ENCODE measurements around the gene SH3BP2. TPM values are rescaled to one million over a fixed set of nuclear protein-coding genes. Genes with fewer than 3 reads are reported as not detected.
"Not testable (repeated sequence)": the region's sequence is repeated elsewhere in the genome, so short reads cannot be mapped to it uniquely, and the experiment has no call there.

SH3BP2 gene
- polyA plus RNA-seq, 1 donor, result 30.3 TPM

GRCh38 chr4:2762486-2763370, 30.2 kb upstream of the SH3BP2 start:
- not testable (repeated sequence) for DNase-seq (ENCODE audit: low read depth)

GRCh38 chr4:2763511-2763967, 29.3 kb upstream of the SH3BP2 start:
- DNase-seq (ENCODE audit: low read depth), result no peak

GRCh38 chr4:2765832-2766526, 26.9 kb upstream of the SH3BP2 start:
- no peak for DNase-seq (ENCODE audit: low read depth)

- no peak for DNase-seq (ENCODE audit: low read depth)
These were observed 25.7 kb upstream of the SH3BP2 start for GRCh38 chr4:2767046-2767704.

- no peak for DNase-seq (ENCODE audit: low read depth)
These were observed 25.2 kb upstream of the SH3BP2 start for GRCh38 chr4:2767705-2768074.

- DNase-seq (ENCODE audit: low read depth), result no peak
These were observed 24.8 kb upstream of the SH3BP2 start for GRCh38 chr4:2768124-2768523.

- no peak for DNase-seq (ENCODE audit: low read depth)
These were observed 24.0 kb upstream of the SH3BP2 start for GRCh38 chr4:2768921-2769336.

GRCh38 chr4:2771264-2771663, 21.6 kb upstream of the SH3BP2 start:
- no peak for DNase-seq (ENCODE audit: low read depth)

- DNase-seq (ENCODE audit: low read depth), result not testable (repeated sequence)
These were observed 12.2 kb upstream of the SH3BP2 start for GRCh38 chr4:2780643-2781042.

GRCh38 chr4:2781911-2782310, 11.0 kb upstream of the SH3BP2 start:
- DNase-seq (ENCODE audit: low read depth), result no peak

GRCh38 chr4:2783790-2784189, 9.1 kb upstream of the SH3BP2 start:
- DNase-seq (ENCODE audit: low read depth), result no peak

- no peak for DNase-seq (ENCODE audit: low read depth)
These were observed 7.3 kb upstream of the SH3BP2 start for GRCh38 chr4:2785613-2786012.

GRCh38 chr4:2786152-2786671, 6.7 kb upstream of the SH3BP2 start:
- no peak for DNase-seq (ENCODE audit: low read depth)

GRCh38 chr4:2786794-2787229, 6.1 kb upstream of the SH3BP2 start:
- no peak for DNase-seq (ENCODE audit: low read depth)

GRCh38 chr4:2787230-2788100, 5.4 kb upstream of the SH3BP2 start:
- DNase-seq (ENCODE audit: low read depth), result no peak

- DNase-seq (ENCODE audit: low read depth), result no peak
These were observed 4.8 kb upstream of the SH3BP2 start for GRCh38 chr4:2788101-2788500.

- no peak for DNase-seq (ENCODE audit: low read depth)
These were observed 4.3 kb upstream of the SH3BP2 start for GRCh38 chr4:2788532-2789103.

- DNase-seq (ENCODE audit: low read depth), result no peak
These were observed 3.5 kb upstream of the SH3BP2 start for GRCh38 chr4:2789351-2789750.

GRCh38 chr4:2789793-2790582, 2.9 kb upstream of the SH3BP2 start:
- no peak for DNase-seq (ENCODE audit: low read depth)
